OCI-LY1 (cell line): ENCODE data around the gene TUBB2B.

Experiments
- H2AFZ ChIP-seq: fragments of 200-600 bp; sonication (generic), shearing (Covaris generic); 2 replicates; pipeline ENCODE4 v1.6.0; 2014; ENCODE audit warnings: antibody characterized with exemption, mild to moderate bottlenecking, low read length
- H3F3A ChIP-seq: fragments of 200-600 bp; sonication (generic), shearing (Covaris generic); 2 replicates; pipeline ENCODE4 v1.6.0; 2014; ENCODE audit warnings: mild to moderate bottlenecking, antibody characterized with exemption, low read length, moderate library complexity; ENCODE audit not compliant: insufficient read depth
- H3K27ac ChIP-seq: fragments of 200-600 bp; sonication (generic); 2 replicates; pipeline ENCODE4 v1.5.1; 2014; ENCODE audit warnings: low read length, mixed run types, mild to moderate bottlenecking, low read depth; ENCODE audit not compliant: poor library complexity, severe bottlenecking
- H3K27me3 ChIP-seq: fragments of 200-600 bp; sonication (generic); 2 replicates; pipeline ENCODE4 v1.6.0; 2014; ENCODE audit warnings: antibody characterized with exemption, mild to moderate bottlenecking, low read length, moderate library complexity; ENCODE audit not compliant: insufficient read depth
- H3K36me3 ChIP-seq: fragments of 200-600 bp; sonication (generic); 2 replicates; pipeline ENCODE4 v1.6.1; 2014; ENCODE audit warnings: mild to moderate bottlenecking, antibody characterized with exemption, low read length, moderate library complexity, mixed read lengths; ENCODE audit not compliant: insufficient read depth
- H3K4me1 ChIP-seq: fragments of 200-600 bp; sonication (generic); 2 replicates; pipeline ENCODE4 v1.5.1; 2014; ENCODE audit warnings: mild to moderate bottlenecking, low read length, moderate library complexity; ENCODE audit not compliant: insufficient read depth, severe bottlenecking
- H3K4me2 ChIP-seq: fragments of 200-600 bp; sonication (generic), shearing (Covaris generic); 2 replicates; pipeline ENCODE4 v1.6.1; 2014; ENCODE audit warnings: low read length
- H3K4me3 ChIP-seq: fragments of 200-600 bp; sonication (generic); 2 replicates; pipeline ENCODE4 v1.5.1; 2014; ENCODE audit warnings: low read length, low read depth, mild to moderate bottlenecking, mixed read lengths; ENCODE audit not compliant: poor library complexity, severe bottlenecking
- H3K79me2 ChIP-seq: fragments of 200-600 bp; shearing (Covaris generic); 2 replicates; pipeline ENCODE4 v1.6.1; 2016; ENCODE audit warnings: mixed run types, low read length, mixed read lengths; ENCODE audit not compliant: insufficient read depth
- H3K9ac ChIP-seq: fragments of 200-600 bp; sonication (generic), shearing (Covaris generic); 2 replicates; pipeline ENCODE4 v1.6.1; 2014; ENCODE audit warnings: mild to moderate bottlenecking, low read length, mixed read lengths
- H3K9me2 ChIP-seq: fragments of 200-600 bp; sonication (generic), shearing (Covaris generic); 2 replicates; pipeline ENCODE4 v1.6.1; 2014; ENCODE audit warnings: low read depth, mild to moderate bottlenecking, low read length, mixed read lengths
- H3K9me3 ChIP-seq: fragments of 200-600 bp; shearing (Covaris generic); 2 replicates; pipeline ENCODE4 v1.6.1; 2014; ENCODE audit warnings: low read length, mixed read lengths
- H4K20me1 ChIP-seq: fragments of 200-600 bp; sonication (generic), shearing (Covaris generic); 2 replicates; pipeline ENCODE4 v1.6.0; 2016; ENCODE audit warnings: mild to moderate bottlenecking, low read length; ENCODE audit not compliant: insufficient read depth
- EZH2 ChIP-seq: fragments of 200-600 bp; sonication (generic), shearing (Covaris generic); IDR thresholded peaks from 2 replicates; pipeline ENCODE4 v1.8.0; 2017; ENCODE audit warnings: borderline replicate concordance, mixed run types, mild to moderate bottlenecking, antibody characterized with exemption, low read length, moderate library complexity, mixed read lengths
- TF ChIP-seq, protein P1 (sequence below): fragments of 200-600 bp; sonication (generic), shearing (Covaris generic); IDR thresholded peaks from 2 replicates; pipeline ENCODE4 v1.5.1; 2017; ENCODE audit warnings: mild to moderate bottlenecking, antibody characterized with exemption, low read length, moderate library complexity, mixed read lengths

The TUBB2B gene

DNA sequence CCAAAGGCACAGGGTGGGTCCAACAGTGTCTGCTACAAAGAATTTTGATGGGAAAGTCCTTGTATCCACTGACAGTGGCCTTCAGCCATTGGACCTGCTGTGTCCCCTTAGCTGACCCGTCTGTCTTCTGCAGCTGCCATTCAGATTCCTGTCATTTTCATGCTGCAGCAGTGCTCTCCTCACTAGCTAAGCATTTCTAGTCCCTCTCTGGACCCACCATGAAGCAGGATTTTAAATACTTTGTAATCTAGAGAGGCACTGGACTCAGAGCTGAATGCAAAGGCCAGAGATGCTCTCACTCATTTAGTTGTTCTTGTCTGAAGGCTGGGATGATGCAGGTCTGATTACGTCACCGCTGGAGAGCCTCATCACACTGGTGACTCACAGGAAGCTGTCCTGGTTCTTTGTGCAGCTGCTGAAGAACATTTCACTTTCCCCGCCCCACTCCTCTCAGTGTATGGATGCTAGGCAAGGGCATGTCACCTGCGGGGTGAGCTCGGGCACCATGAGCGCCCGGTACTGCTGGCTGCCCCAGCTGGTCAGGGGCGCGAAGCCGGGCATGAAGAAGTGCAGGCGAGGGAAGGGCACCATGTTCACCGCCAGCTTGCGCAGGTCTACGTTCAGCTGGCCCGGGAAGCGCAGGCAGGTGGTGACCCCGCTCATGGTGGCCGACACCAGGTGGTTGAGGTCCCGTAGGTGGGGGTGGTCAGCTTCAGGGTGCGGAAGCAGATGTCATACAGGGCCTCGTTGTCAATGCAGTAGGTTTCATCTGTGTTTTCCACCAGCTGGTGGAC lies 50.7 kb downstream of the TUBB2B start:
- H4K20me1 ChIP-seq: no peaks in the 10 kb centered on the region
- TF ChIP-seq, protein P1, sequence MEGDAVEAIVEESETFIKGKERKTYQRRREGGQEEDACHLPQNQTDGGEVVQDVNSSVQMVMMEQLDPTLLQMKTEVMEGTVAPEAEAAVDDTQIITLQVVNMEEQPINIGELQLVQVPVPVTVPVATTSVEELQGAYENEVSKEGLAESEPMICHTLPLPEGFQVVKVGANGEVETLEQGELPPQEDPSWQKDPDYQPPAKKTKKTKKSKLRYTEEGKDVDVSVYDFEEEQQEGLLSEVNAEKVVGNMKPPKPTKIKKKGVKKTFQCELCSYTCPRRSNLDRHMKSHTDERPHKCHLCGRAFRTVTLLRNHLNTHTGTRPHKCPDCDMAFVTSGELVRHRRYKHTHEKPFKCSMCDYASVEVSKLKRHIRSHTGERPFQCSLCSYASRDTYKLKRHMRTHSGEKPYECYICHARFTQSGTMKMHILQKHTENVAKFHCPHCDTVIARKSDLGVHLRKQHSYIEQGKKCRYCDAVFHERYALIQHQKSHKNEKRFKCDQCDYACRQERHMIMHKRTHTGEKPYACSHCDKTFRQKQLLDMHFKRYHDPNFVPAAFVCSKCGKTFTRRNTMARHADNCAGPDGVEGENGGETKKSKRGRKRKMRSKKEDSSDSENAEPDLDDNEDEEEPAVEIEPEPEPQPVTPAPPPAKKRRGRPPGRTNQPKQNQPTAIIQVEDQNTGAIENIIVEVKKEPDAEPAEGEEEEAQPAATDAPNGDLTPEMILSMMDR: no peak
- TF ChIP-seq EZH2: no peak
- H3K27me3 ChIP-seq: 0 out of 2 replicates have a peak, but pooled peaks cover 3% of the 10 kb centered on the region
- H3K4me2 ChIP-seq: no peak overlapping the region
- no peak overlapping the region for H3K9ac ChIP-seq
- H3K9me2 ChIP-seq: no peaks in the 10 kb centered on the region
- H3K9me3 ChIP-seq: no peaks in the 10 kb centered on the region
- H3K79me2 ChIP-seq: no peaks in the 10 kb centered on the region
- no peaks in the 10 kb centered on the region for H3K36me3 ChIP-seq
- no peak overlapping the region for H3K27ac ChIP-seq
- H3K4me1 ChIP-seq: no peaks in the 10 kb centered on the region
- H2AFZ ChIP-seq: no peak overlapping the region
- H3F3A ChIP-seq: no peaks in the 10 kb centered on the region
- no peak overlapping the region for H3K4me3 ChIP-seq

DNA sequence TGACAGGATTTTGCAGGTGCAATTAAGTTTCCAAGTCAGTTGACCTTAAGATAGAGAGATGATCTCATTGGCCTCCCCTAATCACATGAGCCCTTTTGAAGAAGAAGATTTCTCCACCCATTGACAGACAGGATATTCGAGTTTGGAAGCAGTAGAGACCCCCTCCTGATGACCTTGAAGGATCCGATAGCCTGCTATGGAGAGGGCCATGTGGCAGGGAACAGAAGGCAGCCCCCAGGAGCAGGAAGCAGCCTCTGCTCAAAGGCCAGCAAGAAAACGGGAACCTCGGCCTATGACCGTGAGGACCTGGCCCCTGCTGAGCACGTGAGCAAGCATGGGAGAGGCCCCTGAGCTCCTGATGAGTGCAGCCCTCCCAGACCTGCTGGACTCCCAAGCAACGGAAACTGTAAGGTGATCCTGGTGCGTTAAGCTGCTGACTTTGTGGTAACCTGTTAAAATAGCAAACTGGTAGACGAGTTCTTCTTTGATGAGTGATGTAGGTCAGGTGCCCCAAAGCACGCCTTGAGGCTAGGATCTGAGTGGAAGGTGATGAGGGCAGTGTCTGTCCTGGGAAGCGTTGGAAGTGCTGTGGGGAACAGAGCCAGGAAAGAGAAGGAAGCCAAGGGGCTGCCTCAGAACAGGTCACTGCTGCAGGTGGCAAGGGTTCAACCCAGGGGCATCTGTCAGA lies 51.6 kb downstream of the TUBB2B start:
- Histone ChIP-seq H4K20me1 (no peaks in the 10 kb centered on the region), H3K36me3 (no peaks in the 10 kb centered on the region), H3K79me2 (no peaks in the 10 kb centered on the region), H3K9ac (no peak overlapping the region), H3K4me2 (no peak overlapping the region), H3K4me1 (no peaks in the 10 kb centered on the region), H3K9me2 (no peaks in the 10 kb centered on the region), H3K27ac (no peak overlapping the region), H3K27me3 (0 out of 2 replicates have a peak, but pooled peaks cover 3% of the 10 kb centered on the region), H3F3A (no peaks in the 10 kb centered on the region), H3K9me3 (no peaks in the 10 kb centered on the region), H2AFZ (no peak overlapping the region), H3K4me3 (no peak overlapping the region)
- TF ChIP-seq EZH2: no peak
- TF ChIP-seq, protein P1: no peak
